Embryonic facial prominence (tissue), 1 donor: ENCODE data around the gene TFDP2.
"Not testable (repeated sequence)": the region's sequence is repeated elsewhere in the genome, so short reads cannot be mapped to it uniquely, and the experiment has no call there.

Experiments
- DNase-seq: peaks from one replicate; pipeline ENCODE4 v3.0.0-alpha.2; 2016; ENCODE audit errors: extremely low spot score

Gene TFDP2

DNA sequence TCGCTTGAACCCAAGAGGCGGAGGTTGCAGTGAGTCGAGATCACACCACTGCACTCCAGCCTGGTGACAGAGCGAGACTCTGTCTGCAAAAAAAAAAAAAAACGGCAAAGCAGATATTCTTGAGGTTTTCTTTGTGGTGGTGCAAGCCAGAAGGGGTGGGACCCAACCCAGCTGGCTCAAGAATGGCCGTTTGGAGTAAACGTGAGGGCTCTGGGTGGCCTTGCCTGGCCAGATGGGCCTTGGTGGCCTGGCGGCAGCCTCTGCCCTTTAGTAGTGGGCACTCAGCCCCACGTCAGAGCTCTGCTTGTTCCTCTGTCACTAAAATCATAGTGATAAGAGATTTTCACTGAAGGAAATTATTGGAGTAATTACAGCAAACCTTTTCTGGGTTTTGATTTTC lies 222.4 kb downstream of the TFDP2 start:
- no peak for DNase-seq

DNA sequence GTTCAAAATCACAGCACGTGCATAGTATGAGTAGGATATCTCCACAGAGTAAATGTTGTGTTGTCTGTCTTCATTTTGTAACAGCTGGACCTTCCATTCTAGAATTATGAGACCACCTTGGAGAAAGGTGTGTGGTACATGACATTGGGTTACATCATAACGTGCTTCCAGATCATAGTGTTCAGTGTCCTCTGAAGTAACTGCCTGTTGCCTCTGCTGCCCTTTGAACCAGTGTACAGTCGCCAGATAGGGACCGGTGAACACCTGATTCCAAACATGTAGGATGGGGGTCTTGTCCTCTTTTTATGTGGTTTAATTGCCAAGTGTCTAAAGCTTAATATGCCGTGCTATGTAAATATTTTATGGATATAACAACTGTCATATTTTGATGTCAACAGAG lies 223.7 kb downstream of the TFDP2 start:
- DNase-seq: not testable (repeated sequence)

DNA sequence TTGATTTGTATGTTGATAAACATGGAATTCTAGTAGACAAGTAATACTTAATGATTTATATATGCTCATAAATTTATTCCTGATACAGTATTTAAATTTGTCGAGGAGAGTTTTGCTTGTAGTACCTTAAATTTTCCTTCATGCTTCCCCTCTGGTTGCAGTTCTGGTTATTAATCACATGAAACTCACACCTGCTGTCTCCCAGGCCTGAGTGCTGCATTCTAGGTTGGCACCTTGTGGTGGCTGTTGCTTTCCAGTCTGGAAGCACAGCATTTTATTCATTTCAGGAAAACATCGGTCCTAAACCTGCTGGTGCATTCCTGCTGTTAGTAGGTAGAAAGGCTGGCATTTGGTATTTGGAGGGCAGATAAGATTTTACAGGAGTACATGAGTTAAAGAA lies 228.0 kb downstream of the TFDP2 start:
- DNase-seq: no peak

DNA sequence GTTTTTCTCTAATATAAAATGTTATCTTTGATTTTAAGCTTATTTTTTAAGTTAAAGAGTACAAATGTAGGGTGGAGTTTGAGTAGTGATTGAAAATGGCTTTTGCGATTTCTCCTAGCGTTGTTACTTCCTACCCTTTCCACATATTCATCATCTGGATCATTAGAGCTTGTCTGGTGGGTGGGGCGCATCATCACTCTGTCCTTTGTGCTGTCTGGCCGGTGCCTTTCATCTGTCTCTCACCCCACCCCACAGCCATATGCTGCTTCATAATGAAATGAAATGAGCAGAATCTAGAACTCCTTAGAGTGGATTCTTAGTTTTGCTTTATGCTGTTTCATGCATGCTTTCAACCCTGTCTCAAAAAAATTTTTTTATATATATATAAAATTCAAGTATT lies 228.6 kb downstream of the TFDP2 start:
- no peak for DNase-seq

DNA sequence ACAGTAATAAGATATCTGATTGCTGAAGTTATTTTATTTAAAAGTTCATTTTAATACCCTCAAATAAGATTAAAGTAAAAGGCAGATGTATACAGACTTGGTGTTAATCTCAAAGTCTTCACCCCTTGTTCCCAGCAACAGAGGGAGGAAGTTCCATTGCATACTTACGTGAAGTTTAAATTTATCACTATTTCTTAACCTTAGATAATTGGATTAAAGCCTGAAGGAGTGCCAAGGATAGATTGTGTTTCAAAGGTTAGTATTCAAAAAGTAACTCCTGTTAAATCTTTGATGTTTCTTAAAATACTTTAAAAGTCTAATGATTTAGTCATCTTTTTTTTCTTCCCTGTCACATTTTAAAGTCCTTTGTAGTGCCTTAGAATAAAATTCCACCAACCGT lies 233.6 kb downstream of the TFDP2 start:
- no peak for DNase-seq

DNA sequence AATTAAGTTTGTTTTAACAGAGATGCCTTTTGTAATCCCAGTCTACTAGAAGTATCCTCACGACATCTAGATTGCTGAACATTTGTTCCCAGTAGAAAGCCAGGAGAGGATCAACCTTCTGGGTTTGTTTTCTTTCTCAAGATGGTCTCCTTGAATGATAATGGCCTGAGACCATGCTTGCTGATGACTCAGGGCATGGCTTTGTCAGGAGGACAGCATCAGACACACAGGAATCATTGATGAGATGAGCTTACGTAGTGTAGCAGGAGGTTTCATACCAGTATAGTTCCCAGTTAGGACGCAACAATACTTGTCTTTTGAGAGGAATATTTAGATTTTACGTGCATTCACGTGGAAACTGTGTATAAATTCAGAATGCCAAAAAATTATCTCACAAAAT lies 234.3 kb downstream of the TFDP2 start:
- no peak for DNase-seq

DNA sequence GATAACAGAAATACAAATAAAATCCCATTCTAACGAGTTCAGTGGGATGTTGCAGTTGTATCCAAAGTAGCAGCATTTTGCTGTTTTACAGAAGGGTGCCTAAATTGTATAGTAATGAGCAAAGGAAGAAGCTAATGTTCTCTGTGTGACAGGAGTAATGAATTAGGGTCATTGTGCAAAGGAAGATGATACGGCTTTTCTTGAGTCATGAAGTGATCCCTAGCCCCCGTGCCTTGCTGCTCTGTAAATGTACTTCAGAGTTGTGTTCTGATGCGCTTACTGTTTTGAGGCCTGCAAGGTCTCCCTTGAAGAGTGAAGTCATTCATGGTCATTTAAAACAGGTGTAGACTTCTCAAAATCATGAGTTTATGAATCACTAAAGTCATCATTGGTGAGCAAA lies 235.0 kb downstream of the TFDP2 start:
- no peak for DNase-seq

DNA sequence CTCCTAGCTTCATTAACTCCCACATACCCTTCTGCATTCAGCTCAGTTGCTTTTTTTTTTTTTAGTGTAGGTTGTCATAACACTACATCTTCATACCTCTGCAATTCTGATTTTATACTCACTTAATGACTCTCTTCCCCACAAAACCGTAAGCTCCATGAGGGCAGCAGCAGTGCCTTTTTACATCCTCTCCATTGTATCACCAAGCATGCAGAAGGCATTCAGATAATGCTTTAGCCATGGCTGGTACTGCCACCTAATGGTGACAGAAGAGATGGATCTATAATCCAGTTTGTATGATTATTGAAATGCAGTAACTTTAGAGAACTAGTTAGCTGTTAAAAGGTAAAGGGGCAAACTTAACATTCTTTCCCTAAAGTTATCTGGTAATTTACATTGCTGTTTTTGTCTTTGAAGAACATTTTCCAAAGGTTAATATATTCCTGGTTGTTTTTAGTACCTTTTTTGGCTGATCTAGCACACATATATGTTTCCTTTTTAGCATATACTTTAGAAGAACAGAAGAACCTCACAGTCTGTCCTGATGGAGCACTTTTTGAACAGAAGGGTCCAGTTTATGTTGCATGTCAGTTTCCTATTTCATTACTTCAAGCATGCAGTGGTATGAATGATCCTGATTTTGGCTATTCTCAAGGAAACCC lies 236.1 kb downstream of the TFDP2 start:
- no peak for DNase-seq

DNA sequence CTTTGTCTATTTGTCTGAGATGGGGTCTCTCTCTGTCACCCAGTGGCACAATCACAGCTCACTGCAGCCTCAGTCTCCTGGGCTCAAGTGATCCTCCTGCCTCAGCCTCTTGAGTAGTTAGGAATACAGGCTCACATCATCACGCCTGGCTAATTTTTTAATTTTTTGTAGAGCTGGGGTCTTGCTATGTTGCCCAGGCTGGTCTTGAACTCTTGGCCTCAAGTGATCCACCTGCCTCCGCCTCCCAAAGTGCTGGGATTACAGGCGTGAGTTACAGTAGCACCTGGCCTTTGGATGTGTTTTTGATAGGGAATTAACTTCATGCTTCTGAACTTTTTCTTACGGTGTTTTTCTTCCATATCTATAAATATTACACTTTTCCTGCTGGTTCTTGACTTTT lies 239.4 kb downstream of the TFDP2 start:
- DNase-seq: not testable (repeated sequence)

DNA sequence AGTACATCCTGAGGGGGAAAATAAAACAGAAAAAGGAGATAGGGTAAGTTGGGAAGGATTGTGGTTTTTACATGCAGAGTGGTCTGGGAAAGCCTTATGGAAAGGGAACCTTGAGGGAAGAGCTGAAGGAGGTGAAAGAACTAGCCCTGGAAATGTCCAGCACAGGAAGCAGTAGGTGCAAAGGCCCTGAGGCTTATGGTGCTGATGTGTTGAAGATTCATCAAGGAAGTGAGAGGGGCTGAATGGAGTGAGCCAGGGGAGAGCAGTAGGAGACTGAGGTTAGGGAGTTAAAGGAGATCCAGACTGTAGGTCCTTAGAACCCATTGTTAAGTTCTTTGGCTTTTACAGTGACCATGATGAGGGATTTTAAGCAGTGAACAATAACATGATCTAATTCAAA lies 239.9 kb downstream of the TFDP2 start:
- no peak for DNase-seq

DNA sequence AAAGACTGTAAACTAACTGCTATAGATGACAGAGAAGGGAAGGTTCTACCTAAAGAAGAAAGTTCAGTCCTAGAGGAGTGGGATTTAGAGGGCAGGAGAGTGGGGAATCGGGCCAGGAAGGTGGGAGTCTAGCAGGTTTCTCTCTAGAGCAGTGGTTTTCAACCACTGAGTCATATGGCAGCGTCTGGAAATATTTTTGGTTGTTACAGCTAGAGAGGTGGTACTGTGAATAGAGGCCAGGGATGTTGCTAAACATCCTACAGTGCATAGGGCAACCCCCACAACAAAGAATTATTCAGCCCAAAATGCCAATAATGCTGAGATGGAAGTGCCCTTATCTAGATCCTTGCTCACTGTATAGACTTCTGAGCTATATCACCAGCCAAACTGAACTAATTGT lies 244.2 kb downstream of the TFDP2 start:
- DNase-seq: no peak

DNA sequence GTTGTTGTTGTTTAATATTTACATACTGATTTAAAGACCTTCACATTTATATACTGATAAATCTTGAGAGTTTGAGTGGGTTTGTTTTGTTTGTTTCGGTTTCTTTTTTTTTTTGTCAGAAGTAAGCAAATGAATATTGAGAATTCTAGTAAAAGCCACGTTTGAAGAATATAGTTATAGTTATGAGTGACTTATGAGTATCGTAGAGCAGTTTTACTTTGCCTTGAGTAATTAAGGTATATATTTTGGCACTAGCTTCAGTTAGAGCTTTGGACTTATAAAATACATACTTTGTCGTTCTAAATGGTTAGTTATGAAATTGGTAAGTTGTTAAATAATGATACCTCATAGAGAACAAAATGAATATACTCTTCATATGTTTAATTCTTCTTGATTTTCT lies 245.1 kb downstream of the TFDP2 start:
- no peak for DNase-seq

DNA sequence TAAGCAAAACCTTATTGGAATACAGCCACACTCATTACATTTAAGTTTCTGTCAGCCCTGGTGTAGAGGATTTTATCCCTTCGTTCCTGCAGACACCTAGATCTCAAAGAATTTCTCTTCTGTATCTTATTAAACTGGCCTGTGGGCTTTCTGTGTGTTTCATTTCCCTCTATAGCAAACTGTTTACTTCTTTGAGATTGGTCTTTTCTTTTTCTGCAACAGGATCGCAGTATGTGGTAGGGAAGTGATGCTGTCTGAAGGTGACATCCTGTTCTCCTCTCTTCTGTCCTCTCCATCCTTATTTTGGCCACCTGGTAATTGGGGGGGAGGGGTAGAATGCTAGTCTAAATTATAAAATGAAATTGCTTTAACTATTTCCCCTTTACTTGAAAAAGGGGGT lies 247.4 kb downstream of the TFDP2 start:
- DNase-seq: no peak

DNA sequence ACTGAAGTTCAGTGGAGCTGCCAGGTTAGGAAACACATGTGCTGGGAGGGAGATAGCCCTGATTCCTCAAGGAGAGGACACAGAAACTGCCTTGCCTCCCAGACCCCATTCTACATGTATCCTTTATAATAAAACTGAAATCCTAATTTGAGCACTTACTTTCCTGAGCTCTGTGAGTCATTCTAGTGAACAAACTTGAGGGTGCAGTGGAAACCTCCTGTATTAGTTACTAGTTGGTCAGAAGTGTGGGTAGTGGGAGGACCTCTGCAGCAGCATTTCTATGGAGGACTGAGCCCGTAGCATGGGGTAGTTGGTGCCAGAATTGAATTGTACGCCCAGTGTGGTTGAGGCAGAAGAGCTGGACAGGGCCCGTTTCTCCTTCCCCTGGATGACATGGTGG lies 249.0 kb downstream of the TFDP2 start:
- DNase-seq: no peak

DNA sequence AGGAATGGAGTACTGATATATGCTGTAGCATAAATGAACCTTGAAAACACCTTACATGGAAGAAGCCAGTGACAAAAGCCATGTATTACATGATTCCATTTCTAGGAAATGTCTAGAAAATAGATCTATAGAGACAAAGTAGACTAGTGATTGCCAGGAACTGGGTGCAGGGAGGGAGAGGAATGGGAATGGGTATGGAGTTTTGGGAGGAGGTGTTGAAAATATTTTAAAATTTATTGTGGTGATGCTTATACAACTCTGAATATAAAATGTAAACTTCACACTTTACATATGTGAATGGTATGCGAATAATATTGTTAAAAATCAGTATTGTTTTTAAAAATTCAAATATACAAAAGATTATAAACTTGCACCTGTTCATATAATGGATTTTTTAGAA lies 250.4 kb downstream of the TFDP2 start:
- no peak for DNase-seq

DNA sequence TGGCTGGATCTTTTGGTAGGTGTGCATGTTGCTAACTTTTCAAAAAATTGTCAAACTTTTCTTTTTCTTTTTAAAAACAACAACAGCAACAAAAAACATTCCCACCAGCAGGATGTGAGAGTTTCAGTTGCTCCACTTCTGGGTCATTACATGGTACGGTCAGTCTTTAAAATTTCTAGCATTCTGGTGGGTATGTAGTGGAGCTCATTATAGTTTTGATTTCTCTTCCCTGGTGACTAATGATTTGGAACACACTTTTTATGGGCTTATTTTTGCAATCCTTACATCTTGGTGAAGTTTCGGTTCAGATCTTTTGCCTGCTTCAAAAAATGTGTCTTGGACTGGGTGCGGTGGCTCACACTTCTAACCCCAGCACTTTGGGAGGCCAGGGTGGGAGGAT lies 253.6 kb downstream of the TFDP2 start:
- no peak for DNase-seq

DNA sequence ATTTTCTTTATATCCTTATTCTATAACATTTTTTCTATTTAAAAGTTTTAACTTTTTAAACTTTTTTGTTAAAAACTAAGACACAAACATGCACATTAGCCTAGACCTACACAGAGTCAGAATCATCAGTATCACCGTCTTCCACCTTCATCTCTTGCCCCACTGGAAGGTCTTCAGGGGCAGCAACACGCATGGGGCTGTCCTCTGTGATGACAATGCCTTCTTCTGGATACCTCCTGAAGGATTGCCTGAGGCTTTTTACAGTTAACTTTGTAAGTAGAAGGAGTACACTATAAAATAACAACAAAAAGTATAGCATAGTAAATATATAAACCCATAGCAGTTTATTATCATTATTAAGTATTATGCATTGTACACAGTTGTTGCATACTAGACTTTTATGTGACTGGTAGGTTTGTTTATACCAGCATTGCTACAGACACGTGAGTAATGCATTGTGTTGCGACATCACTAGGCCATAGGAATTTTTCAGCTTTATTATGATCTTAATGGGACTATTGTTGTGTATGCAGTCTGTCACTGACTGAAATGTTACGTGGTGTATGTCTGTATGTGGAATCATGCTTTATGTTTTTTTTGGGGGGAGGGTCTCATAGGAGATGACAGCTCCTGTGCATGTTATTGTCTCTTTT lies 254.7 kb downstream of the TFDP2 start:
- DNase-seq: no peak
